H9 (cell line): ENCODE data around the gene VEZT. TPM values are rescaled to one million over a fixed set of nuclear protein-coding genes. Genes with fewer than 3 reads are reported as not detected.

Source experiments
- DNase-seq: peaks from one replicate; pipeline ENCODE4 v3.0.0-alpha.2; 2017
- H2AFZ ChIP-seq: one replicate; pipeline ENCODE4 v1.6.1; 2013; ENCODE audit warnings: mild to moderate bottlenecking, low read length, control low read depth, moderate library complexity
- H2AK5ac ChIP-seq: 2 replicates; pipeline ENCODE4 v1.6.1; 2013; ENCODE audit warnings: low read length, control low read depth, mixed read lengths; ENCODE audit not compliant: insufficient read length
- H2BK120ac ChIP-seq: one replicate; pipeline ENCODE4 v1.6.1; 2013; ENCODE audit warnings: low read depth, mild to moderate bottlenecking, low read length, control low read depth, inconsistent platforms; ENCODE audit not compliant: poor library complexity, severe bottlenecking
- H2BK12ac ChIP-seq: 2 replicates; pipeline ENCODE4 v1.6.1; 2013; ENCODE audit warnings: low read length, control low read depth, mixed read lengths, low read depth; ENCODE audit not compliant: insufficient read length
- H2BK15ac ChIP-seq: 2 replicates; pipeline ENCODE4 v1.6.1; 2013; ENCODE audit warnings: low read depth, low read length, control low read depth
- H2BK20ac ChIP-seq: one replicate; pipeline ENCODE4 v1.6.1; 2013; ENCODE audit warnings: low read depth, mild to moderate bottlenecking, low read length, control low read depth, inconsistent platforms; ENCODE audit not compliant: poor library complexity, severe bottlenecking
- H2BK5ac ChIP-seq: 2 replicates; pipeline ENCODE4 v1.6.1; 2013; ENCODE audit warnings: low read length, control low read depth, mixed read lengths; ENCODE audit not compliant: insufficient read length
- H3K14ac ChIP-seq: 2 replicates; pipeline ENCODE4 v1.6.1; 2013; ENCODE audit warnings: low read length, control low read depth; ENCODE audit not compliant: insufficient read depth
- H3K18ac ChIP-seq: 2 replicates; pipeline ENCODE4 v1.6.1; 2013; ENCODE audit warnings: low read depth, mild to moderate bottlenecking, mixed read lengths, low read length, control low read depth; ENCODE audit not compliant: insufficient read length
- H3K23ac ChIP-seq: 2 replicates; pipeline ENCODE4 v1.6.1; 2013; ENCODE audit warnings: low read length, control low read depth, mixed read lengths, low read depth; ENCODE audit not compliant: insufficient read length
- H3K23me2 ChIP-seq: 2 replicates; pipeline ENCODE4 v1.6.1; 2013; ENCODE audit warnings: low read depth, mild to moderate bottlenecking, mixed read lengths, low read length, control low read depth; ENCODE audit not compliant: insufficient read length, poor library complexity, severe bottlenecking
- H3K27ac ChIP-seq: 2 replicates; pipeline ENCODE4 v1.5.1; 2013; ENCODE audit warnings: low read length, control low read depth, mixed read lengths, low read depth; ENCODE audit not compliant: insufficient read length
- H3K27me3 ChIP-seq: 2 replicates; pipeline ENCODE4 v1.6.1; 2013; ENCODE audit warnings: low read length, control low read depth, inconsistent platforms; ENCODE audit not compliant: insufficient read depth
- H3K4ac ChIP-seq: 2 replicates; pipeline ENCODE4 v1.6.1; 2013; ENCODE audit warnings: low read depth, mild to moderate bottlenecking, control low read depth, inconsistent platforms, low read length, moderate library complexity
- H3K4me1 ChIP-seq: 2 replicates; pipeline ENCODE4 v1.6.1; 2013; ENCODE audit warnings: low read length, control low read depth, inconsistent platforms; ENCODE audit not compliant: insufficient read depth
- H3K4me2 ChIP-seq: 2 replicates; pipeline ENCODE4 v1.6.1; 2013; ENCODE audit warnings: low read length, control low read depth, mixed read lengths; ENCODE audit not compliant: insufficient read length, insufficient read depth
- H3K56ac ChIP-seq: 2 replicates; pipeline ENCODE4 v1.6.1; 2013; ENCODE audit warnings: low read depth, mild to moderate bottlenecking, mixed read lengths, low read length, control low read depth; ENCODE audit not compliant: insufficient read length
- H3K79me1 ChIP-seq: 2 replicates; pipeline ENCODE4 v1.6.1; 2013; ENCODE audit warnings: low read depth, mild to moderate bottlenecking, moderate library complexity, low read length, control low read depth, inconsistent platforms; ENCODE audit not compliant: insufficient read depth, poor library complexity, severe bottlenecking
- H3K79me2 ChIP-seq: 2 replicates; pipeline ENCODE4 v1.6.1; 2013; ENCODE audit warnings: low read length, control low read depth, inconsistent platforms; ENCODE audit not compliant: insufficient read depth
- H3K9ac ChIP-seq: 2 replicates; pipeline ENCODE4 v1.6.1; 2013; ENCODE audit warnings: low read length, control low read depth, mixed read lengths; ENCODE audit not compliant: insufficient read length; ENCODE audit errors: extremely low read depth
- H3K9me3 ChIP-seq: one replicate; pipeline ENCODE4 v1.6.1; 2013; ENCODE audit warnings: low read depth, low read length, inconsistent platforms; ENCODE audit not compliant: control insufficient read depth
- H3T11ph ChIP-seq: one replicate; pipeline ENCODE4 v1.6.1; 2013; ENCODE audit warnings: mild to moderate bottlenecking, low read length, control low read depth, inconsistent platforms
- H4K20me1 ChIP-seq: one replicate; pipeline ENCODE4 v1.6.1; 2013; ENCODE audit not compliant: control insufficient read depth, insufficient read length, insufficient read depth
- H4K5ac ChIP-seq: 2 replicates; pipeline ENCODE4 v1.6.1; 2013; ENCODE audit warnings: low read depth, mild to moderate bottlenecking, mixed read lengths, low read length, control low read depth; ENCODE audit not compliant: insufficient read length
- H4K8ac ChIP-seq: replicated peaks from 2 replicates; pipeline ENCODE4 v1.6.1; 2013; ENCODE audit warnings: low read length, control low read depth, mixed read lengths, low read depth; ENCODE audit not compliant: insufficient read length
- H4K91ac ChIP-seq: 2 replicates; pipeline ENCODE4 v1.6.1; 2013; ENCODE audit warnings: low read depth, mild to moderate bottlenecking, moderate library complexity, mixed read lengths, low read length, control low read depth; ENCODE audit not compliant: insufficient read length
- H3K27ac Mint-ChIP-seq, 3 experiments: 2 replicates in 2 of 3; 3 replicates in 1 of 3; pipeline ENCODE4 v1.8.0; 2020 to 2021; ENCODE audit warnings: mixed read lengths in 3 of 3, mild to moderate bottlenecking in 1 of 3, moderate library complexity in 1 of 3
- H3K27me3 Mint-ChIP-seq: 2 replicates; pipeline ENCODE4 v1.8.0; 2021; ENCODE audit warnings: low read depth, mild to moderate bottlenecking, moderate library complexity, mixed read lengths
- H3K36me3 Mint-ChIP-seq, 3 experiments: 2 replicates in 2 of 3; 3 replicates in 1 of 3; pipeline ENCODE4 v1.8.0; 2020 to 2021; ENCODE audit warnings: low read depth in 3 of 3, mixed read lengths in 3 of 3; ENCODE audit not compliant: insufficient read depth in 1 of 3
- H3K4me1 Mint-ChIP-seq, 2 experiments: 2 replicates each; pipeline ENCODE4 v1.8.0; 2020; ENCODE audit warnings: mixed read lengths in 2 of 2
- H3K4me3 Mint-ChIP-seq, 2 experiments: 2 replicates in 1 of 2; 3 replicates in 1 of 2; pipeline ENCODE4 v1.8.0; 2020 to 2021; ENCODE audit warnings: mild to moderate bottlenecking in 2 of 2, mixed read lengths in 2 of 2, moderate library complexity in 1 of 2
- H3K9me3 Mint-ChIP-seq, 2 experiments: 2 replicates in 1 of 2; 3 replicates in 1 of 2; pipeline ENCODE4 v1.8.0; 2020; ENCODE audit warnings: mild to moderate bottlenecking in 2 of 2, mixed read lengths in 2 of 2, moderate library complexity in 1 of 2
- WGBS: extraction: QIAGEN DNeasy Blood & Tissue Kit; methylation state at CpG from one replicate; pipeline ENCODE4 v1.1.7; 2013; ENCODE audit warnings: missing lambda C conversion rate, low lambda C conversion rate, mixed read lengths; ENCODE audit not compliant: insufficient read length; ENCODE audit errors: extremely low coverage; 5-methylcytosine and 5-hydroxymethylcytosine counted together
- total RNA-seq: library from RNA; stranded (reverse); gene quantifications from 2 replicates; pipeline ENCODE4 v1.2.1, GENCODE V29; 2021
- TF ChIP-seq, protein P1 (sequence below): fragments of 200-600 bp; sonication (generic); conservative IDR thresholded peaks from 3 replicates; pipeline ENCODE4 v1.8.0; 2021; ENCODE audit warnings: antibody characterized with exemption, mild to moderate bottlenecking

VEZT gene
- total RNA-seq, 1 experiment from 2014 or later = 69.8 TPM

- Histone ChIP-seq H3K9ac (no peak overlapping the region), H2BK120ac (no peak overlapping the region), H2BK5ac (no peak overlapping the region), H3K23me2 (no peaks in the 10 kb centered on the region), H2BK15ac (no peak overlapping the region), H2AFZ (no peak overlapping the region), H3K23ac (no peak overlapping the region), H4K91ac (no peak overlapping the region), H3K18ac (no peak overlapping the region), H2AK5ac (no peak overlapping the region), H3K79me2 (no peaks in the 10 kb centered on the region), H3K14ac (no peak overlapping the region), H3K79me1 (no peaks in the 10 kb centered on the region), H3K56ac (no peak overlapping the region), H3K4ac (no peak overlapping the region), H3K27me3 (no peaks in the 10 kb centered on the region), H3K9me3 (no peaks in the 10 kb centered on the region), H4K20me1 (no peaks in the 10 kb centered on the region), H3K4me2 (no peak overlapping the region), H4K8ac (no peak overlapping the region), H3K4me1 (no peaks in the 10 kb centered on the region), H2BK20ac (no peak overlapping the region), H3T11ph (no peak overlapping the region), H3K27ac (no peak overlapping the region), H2BK12ac (no peak overlapping the region), H4K5ac (no peak overlapping the region)
- no peak for DNase-seq
- Mint-ChIP-seq H3K27me3 (no peaks in the 10 kb centered on the region), H3K9me3 (no peaks in the 10 kb centered on the region), H3K27ac (peak overlapping the region in 2 of 3 experiments; percentile 53 to 77; a peak in 3 of 7 replicates), H3K36me3 (peaks cover 16 to 66% (median 60%) of the 10 kb centered on the region in 3 experiments; a peak in 6 of 7 replicates), H3K4me1 (no peaks in the 10 kb centered on the region), H3K4me3 (no peak overlapping the region)
- TF ChIP-seq, protein P1, sequence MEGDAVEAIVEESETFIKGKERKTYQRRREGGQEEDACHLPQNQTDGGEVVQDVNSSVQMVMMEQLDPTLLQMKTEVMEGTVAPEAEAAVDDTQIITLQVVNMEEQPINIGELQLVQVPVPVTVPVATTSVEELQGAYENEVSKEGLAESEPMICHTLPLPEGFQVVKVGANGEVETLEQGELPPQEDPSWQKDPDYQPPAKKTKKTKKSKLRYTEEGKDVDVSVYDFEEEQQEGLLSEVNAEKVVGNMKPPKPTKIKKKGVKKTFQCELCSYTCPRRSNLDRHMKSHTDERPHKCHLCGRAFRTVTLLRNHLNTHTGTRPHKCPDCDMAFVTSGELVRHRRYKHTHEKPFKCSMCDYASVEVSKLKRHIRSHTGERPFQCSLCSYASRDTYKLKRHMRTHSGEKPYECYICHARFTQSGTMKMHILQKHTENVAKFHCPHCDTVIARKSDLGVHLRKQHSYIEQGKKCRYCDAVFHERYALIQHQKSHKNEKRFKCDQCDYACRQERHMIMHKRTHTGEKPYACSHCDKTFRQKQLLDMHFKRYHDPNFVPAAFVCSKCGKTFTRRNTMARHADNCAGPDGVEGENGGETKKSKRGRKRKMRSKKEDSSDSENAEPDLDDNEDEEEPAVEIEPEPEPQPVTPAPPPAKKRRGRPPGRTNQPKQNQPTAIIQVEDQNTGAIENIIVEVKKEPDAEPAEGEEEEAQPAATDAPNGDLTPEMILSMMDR = no peak
- no CpG with 5 or more reads among the region's 2 CpGs for WGBS
Observed at GRCh38 chr12:95291501-95291900, 73.9 kb downstream of the VEZT start.
